GM04503 (cell line): Measurements from ENCODE around the gene ANKS6.

Experiments
- DNase-seq: peaks from one replicate; pipeline ENCODE4 v3.0.0-alpha.2; 2012; ENCODE audit warnings: low read depth

Gene ANKS6

GRCh38 chr9:98796364-98797101 lies at the start of gene ANKS6:
TSS of gene ANKS6 (minus strand) at chr9:98796555. CDS start at chr9:98796491, 64 bp downstream.
- DNase-seq: no peak

GRCh38 chr9:98846081-98846480 lies 49.7 kb upstream of the ANKS6 start:
- no peak for DNase-seq

- DNase-seq: no peak
Observed at GRCh38 chr9:98842510-98842909, 46.2 kb upstream of the ANKS6 start.

GRCh38 chr9:98839724-98840123 lies 43.4 kb upstream of the ANKS6 start:
- no peak for DNase-seq

GRCh38 chr9:98838868-98839565 lies 42.7 kb upstream of the ANKS6 start:
- DNase-seq: no peak

- no peak for DNase-seq
Observed at GRCh38 chr9:98838155-98838867, 42.0 kb upstream of the ANKS6 start.

GRCh38 chr9:98837516-98837915 lies 41.2 kb upstream of the ANKS6 start:
- no peak for DNase-seq

- DNase-seq: no peak
Observed at GRCh38 chr9:98836206-98836605, 39.9 kb upstream of the ANKS6 start.

- DNase-seq: no peak
Observed at GRCh38 chr9:98834386-98834785, 38.0 kb upstream of the ANKS6 start.

GRCh38 chr9:98833090-98833956 lies 37.0 kb upstream of the ANKS6 start:
- no peak for DNase-seq

- DNase-seq: no peak
Observed at GRCh38 chr9:98832768-98833089, 36.4 kb upstream of the ANKS6 start.

- no peak for DNase-seq
Observed at GRCh38 chr9:98831696-98832095, 35.3 kb upstream of the ANKS6 start.

- DNase-seq: no peak
Observed at GRCh38 chr9:98830554-98830953, 34.2 kb upstream of the ANKS6 start.

- no peak for DNase-seq
Observed at GRCh38 chr9:98829766-98830165, 33.4 kb upstream of the ANKS6 start.

- no peak for DNase-seq
Observed at GRCh38 chr9:98826716-98827115, 30.4 kb upstream of the ANKS6 start.

GRCh38 chr9:98825414-98825813 lies 29.1 kb upstream of the ANKS6 start:
- DNase-seq: no peak

GRCh38 chr9:98823666-98824334 lies 27.4 kb upstream of the ANKS6 start:
- DNase-seq: no peak

- DNase-seq: no peak
Observed at GRCh38 chr9:98822661-98823060, 26.3 kb upstream of the ANKS6 start.

- no peak for DNase-seq
Observed at GRCh38 chr9:98821831-98822230, 25.5 kb upstream of the ANKS6 start.

- no peak for DNase-seq
Observed at GRCh38 chr9:98819231-98819630, 22.9 kb upstream of the ANKS6 start.

GRCh38 chr9:98818764-98819163 lies 22.4 kb upstream of the ANKS6 start:
- no peak for DNase-seq
